Fibroblast of the aortic adventitia (primary cell): Measurements from ENCODE around the gene UHRF1. TPM values are rescaled to one million over a fixed set of nuclear protein-coding genes. Genes with fewer than 3 reads are reported as not detected.
"Not testable (repeated sequence)": the region's sequence is repeated elsewhere in the genome, so short reads cannot be mapped to it uniquely, and the experiment has no call there.

Experiments used
- DNase-seq: peaks from one replicate; pipeline ENCODE4 v3.0.0-alpha.2; 2010; ENCODE audit warnings: low read depth
- H3K4me3 ChIP-seq: 2 replicates; pipeline ENCODE4 v1.5.1; 2011; ENCODE audit warnings: low read depth, mild to moderate bottlenecking, control low read depth, low read length, moderate library complexity
- CTCF ChIP-seq: IDR thresholded peaks from 2 replicates; pipeline ENCODE4 v1.5.1; 2011; ENCODE audit warnings: mild to moderate bottlenecking, low read length, control low read depth, inconsistent platforms; ENCODE audit not compliant: insufficient read depth
- total RNA-seq: library from RNA; depleted of rRNA; stranded (reverse); fragments of >200 nt; gene quantifications from 2 replicates; pipeline ENCODE4 v1.2.3, GENCODE V29; 2012; ENCODE audit warnings: low replicate concordance

The UHRF1 gene
- total RNA-seq, 1 donor, result 61.8 TPM

- DNase-seq, result peak; percentile 93
- no peak for TF ChIP-seq CTCF
These were observed 39.1 kb upstream of the UHRF1 start for GRCh38 chr19:4870025-4870700.

GRCh38 chr19:4871711-4872110 is 37.6 kb upstream of the UHRF1 start:
- H3K4me3 ChIP-seq, result no peak overlapping the region
- no peak for DNase-seq
- TF ChIP-seq CTCF, result no peak

More at GRCh38 chr19:4870025-4870700, 39.1 kb upstream of the UHRF1 start:
- H3K4me3 ChIP-seq, result no peak overlapping the region

GRCh38 chr19:4873930-4874329 is 35.4 kb upstream of the UHRF1 start:
- no peak for DNase-seq
- H3K4me3 ChIP-seq, result no peak overlapping the region
- TF ChIP-seq CTCF, result no peak

GRCh38 chr19:4877753-4878490 is 31.4 kb upstream of the UHRF1 start:
- no peak for TF ChIP-seq CTCF
- no peak overlapping the region for H3K4me3 ChIP-seq
- DNase-seq, result no peak

GRCh38 chr19:4878491-4878968 is 30.8 kb upstream of the UHRF1 start:
- no peak overlapping the region for H3K4me3 ChIP-seq
- no peak for TF ChIP-seq CTCF
- DNase-seq, result no peak

GRCh38 chr19:4879041-4879440 is 30.3 kb upstream of the UHRF1 start:
- no peak for TF ChIP-seq CTCF
- no peak overlapping the region for H3K4me3 ChIP-seq
- DNase-seq, result no peak

GRCh38 chr19:4882874-4883273 is 26.4 kb upstream of the UHRF1 start:
- H3K4me3 ChIP-seq, DNase-seq: not testable (repeated sequence)

- not testable (repeated sequence) for H3K4me3 ChIP-seq, DNase-seq
These were observed 24.3 kb upstream of the UHRF1 start for GRCh38 chr19:4884993-4885392.

- DNase-seq, H3K4me3 ChIP-seq: not testable (repeated sequence)
These were observed 21.5 kb upstream of the UHRF1 start for GRCh38 chr19:4887803-4888202.
